ENCODE measurements around the gene EDIL3.

- no peak for TF ChIP-seq CTCF (IDR thresholded peaks at IDR 0.05)
- no peak for TF ChIP-seq POLR2A (IDR thresholded peaks at IDR 0.05)
- TF ChIP-seq EP300 (IDR thresholded peaks at IDR 0.05): no peak
Measured at GRCh38 chr5:83937837-83938236, 446.8 kb downstream of the EDIL3 start.

Measured in sigmoid colon (tissue), 4 donors.